Stimulated activated CD4-positive, alpha-beta T cell treated with anti-CD3 and anti-CD28 coated beads, Interleukin-2, amount 100 ng/mL, for 48 hours (primary cell): Measurements from ENCODE around the gene LAIR1.
"Not testable (repeated sequence)": the region's sequence is repeated elsewhere in the genome, so short reads cannot be mapped to it uniquely, and the experiment has no call there.

Experiments used
- DNase-seq, 2 donors: peaks; one replicate each; pipeline ENCODE4 v3.0.0-alpha.2; 2020

The LAIR1 gene

DNA sequence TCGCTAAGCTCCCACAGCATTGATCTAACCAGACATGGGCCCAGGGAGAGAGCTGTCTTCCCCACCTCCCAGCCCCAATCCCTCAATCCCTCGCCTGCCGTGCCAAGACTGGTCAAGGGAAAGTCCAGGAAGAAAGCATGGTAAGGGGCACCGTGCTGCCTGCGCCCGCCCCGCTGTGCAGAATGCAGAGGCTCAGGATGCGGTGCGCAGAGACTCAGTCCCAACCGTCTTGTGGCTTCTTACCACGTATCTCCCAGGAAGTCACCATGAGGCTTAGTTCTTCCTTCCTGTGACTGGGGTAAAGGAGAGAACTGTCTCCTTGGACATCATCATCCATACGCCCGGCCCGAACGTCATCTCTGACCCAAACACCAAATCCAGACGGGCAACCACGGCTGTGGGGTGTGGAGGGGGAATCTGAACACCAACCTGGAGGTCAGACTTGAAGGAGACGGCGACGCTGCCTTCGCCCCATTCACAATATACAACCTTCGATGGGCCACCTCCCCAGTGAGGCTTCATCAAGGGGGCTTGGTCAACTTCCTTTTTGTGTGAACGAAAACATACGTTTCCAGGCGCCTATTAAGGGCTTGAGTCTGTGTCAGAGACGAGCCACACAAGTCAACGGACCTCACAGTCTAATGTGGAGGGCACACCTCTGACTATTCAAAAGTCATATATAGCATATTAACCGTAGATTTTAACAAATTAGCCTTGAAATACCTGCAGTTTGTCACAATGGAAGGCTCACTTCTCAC is 10.6 kb upstream of the LAIR1 start:
- not testable (repeated sequence) for DNase-seq

GRCh38 chr19:54373781-54374631 is 9.3 kb upstream of the LAIR1 start:
- DNase-seq = no peak

GRCh38 chr19:54371453-54371852 is 6.7 kb upstream of the LAIR1 start:
- DNase-seq = not testable (repeated sequence)

DNA sequence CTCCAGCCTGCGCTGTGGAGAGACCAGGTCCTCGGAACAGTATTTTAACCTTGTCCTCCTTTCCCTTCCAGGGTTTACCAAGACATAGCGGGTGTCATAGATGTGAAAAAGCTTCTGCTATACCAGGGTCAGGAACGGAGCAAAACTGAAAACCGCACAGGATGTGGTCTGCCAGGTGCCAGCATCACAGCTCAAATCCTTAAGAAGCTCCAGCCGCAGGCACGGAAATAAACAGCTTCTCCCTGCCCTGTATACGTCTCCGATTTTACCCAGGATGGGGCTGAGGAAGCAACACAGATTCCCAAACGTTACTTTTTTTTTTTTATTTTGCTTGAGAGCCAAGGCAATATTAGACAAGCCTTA is 5.7 kb upstream of the LAIR1 start:
- not testable (repeated sequence) for DNase-seq

DNA sequence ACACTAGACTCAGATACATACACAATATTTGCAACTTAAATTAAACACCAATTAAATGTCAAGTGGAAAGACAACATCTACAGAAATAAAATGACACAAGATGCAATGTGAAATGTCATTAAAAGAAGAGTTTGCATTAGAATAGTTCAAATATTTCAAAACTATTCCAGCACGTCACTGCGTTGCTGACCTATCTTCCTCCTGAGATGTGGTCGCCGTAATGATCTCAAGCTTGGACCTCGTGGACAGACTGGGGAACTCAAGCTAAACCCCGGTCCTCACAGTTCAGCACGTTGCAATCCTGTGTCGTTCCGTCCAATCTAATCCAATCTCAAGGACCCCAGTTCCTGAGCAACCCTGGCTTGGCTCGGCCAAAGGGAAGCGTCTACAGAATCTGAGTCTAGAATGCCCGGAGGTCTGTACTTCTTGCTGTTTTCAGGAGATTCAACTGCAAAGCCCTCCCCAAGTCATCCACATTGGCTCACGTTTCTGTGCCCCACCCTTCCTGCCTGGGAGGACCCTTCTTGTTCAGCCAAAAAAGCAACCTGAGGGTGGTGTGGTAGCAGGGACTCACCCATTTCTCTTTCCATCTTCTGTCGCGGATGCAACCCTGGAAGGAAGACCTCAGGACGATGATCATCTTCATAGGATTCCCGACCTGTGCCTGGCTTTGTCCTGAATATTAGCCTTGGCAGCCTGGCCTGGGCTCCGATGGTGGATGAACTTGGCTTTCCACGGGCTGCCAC is 5.1 kb upstream of the LAIR1 start:
- DNase-seq = not testable (repeated sequence)

DNA sequence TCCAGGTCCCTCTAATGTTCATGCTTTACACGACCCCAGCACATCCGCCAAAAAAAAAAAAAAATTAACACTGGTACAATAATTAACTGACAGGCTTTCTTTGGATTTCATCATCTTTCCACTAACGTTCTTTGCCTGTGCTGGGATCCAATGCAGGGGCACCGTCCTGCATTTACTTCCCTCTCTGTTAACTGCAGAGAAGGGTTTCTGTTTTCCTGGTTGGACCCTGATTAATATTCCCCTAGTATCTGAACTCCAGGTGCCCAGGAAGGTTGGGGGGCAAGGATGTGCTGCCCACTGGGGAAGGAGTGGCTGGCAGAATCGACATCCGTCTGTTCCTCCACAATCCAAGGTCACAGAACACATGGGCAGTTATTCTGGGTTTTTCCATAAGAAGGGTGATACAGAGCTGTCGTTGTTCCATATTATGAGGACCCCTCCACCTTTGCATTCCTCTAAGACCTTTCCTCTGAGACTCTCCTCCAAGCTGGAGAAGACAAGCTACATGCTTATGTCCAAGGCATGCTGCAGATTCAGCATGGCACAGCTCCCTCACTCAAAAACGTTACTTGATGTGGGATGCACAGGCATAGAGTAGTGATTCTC is 4.5 kb upstream of the LAIR1 start:
- DNase-seq = no peak

- no peak for DNase-seq
Observed at GRCh38 chr19:54366811-54367210, 2.1 kb upstream of the LAIR1 start.

DNA sequence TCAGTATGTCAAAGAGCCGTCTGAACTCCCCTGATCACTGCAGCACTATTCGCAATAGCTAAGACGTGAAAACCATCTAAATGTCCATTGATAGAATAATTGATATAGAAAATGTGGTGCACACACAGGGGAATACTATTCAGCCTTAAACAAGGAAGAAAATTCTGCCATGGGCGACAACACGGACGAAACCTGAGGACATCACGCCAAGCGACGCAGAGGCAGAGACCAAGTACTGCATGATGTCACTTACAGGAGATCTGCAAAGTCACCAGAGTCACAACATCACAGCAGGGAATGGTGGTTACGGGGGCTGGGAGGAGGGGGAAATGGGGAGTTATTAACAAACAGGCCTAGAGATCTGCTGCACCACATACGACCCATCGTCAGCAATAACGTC is 1.1 kb upstream of the LAIR1 start:
- not testable (repeated sequence) for DNase-seq

GRCh38 chr19:54361680-54362422 is 2.9 kb downstream of the LAIR1 start:
- DNase-seq = not testable (repeated sequence)

GRCh38 chr19:54359149-54359820 is 5.4 kb downstream of the LAIR1 start:
- DNase-seq = peak; percentile 61 to 69

DNA sequence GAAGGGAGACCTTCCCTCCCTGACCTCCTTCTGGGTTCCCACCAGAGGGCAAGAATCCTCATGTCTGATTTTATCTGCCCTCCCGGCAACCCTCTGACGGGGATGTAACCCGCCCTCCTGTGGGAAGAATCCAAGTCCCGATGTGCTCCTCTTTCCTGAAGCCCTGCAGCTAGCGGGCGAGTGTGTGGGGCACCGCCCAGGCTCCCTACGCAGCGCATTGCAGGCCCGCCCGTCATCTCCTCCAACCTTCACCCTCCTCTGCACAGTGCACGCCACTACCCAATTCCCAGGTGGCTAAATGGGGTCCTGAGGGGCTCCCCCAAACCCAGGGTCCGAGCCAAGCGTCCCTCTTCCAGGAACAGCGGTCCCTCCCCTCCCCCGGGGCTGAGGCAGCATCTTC is 7.3 kb downstream of the LAIR1 start:
- DNase-seq = no peak

GRCh38 chr19:54356444-54357056 is 8.2 kb downstream of the LAIR1 start:
- DNase-seq = no peak

GRCh38 chr19:54355675-54356074 is 9.1 kb downstream of the LAIR1 start:
- DNase-seq = no peak

- no peak for DNase-seq
Observed at GRCh38 chr19:54354761-54355160, 10.0 kb downstream of the LAIR1 start.

GRCh38 chr19:54352546-54352945 is 12.2 kb downstream of the LAIR1 start:
- no peak for DNase-seq

DNA sequence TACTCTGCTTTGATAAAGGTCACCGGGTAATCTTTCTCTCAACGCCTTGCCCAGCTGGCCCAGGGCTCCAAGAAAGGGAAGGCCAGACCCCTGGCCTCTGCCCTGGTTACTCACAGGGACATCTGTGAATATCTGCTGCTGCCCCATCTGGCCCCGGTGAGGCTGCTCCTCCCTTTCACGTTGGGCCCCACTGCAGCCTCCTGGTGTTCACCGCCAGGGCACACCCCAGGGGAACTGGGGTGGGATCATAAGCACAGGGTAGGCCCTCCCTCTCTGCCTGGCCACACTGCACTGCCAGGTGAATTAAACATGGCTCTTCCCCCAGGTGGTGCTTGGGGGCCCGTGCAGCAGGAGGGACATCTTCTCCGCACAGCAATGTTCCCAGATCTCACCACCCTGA is 12.7 kb downstream of the LAIR1 start:
- no peak for DNase-seq

DNA sequence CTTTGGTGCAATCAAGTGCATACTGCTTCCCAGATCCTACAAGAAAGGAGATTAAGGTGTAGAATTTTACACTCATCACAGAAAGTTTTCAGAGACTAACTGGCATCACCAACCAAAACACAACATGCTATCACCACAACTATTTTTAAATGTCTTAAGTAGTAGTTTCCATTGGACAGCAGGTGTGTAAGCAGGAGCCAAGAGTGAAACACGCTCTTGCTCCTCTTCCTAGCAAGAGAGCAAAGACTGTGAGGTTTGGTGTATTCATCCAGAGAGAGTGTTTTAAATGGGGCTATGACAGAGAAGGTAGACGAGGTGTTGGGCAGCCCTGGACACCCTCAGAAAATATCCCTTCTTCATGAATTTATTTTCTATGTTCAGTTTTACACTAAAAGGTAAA is 13.3 kb downstream of the LAIR1 start:
- DNase-seq = no peak

DNA sequence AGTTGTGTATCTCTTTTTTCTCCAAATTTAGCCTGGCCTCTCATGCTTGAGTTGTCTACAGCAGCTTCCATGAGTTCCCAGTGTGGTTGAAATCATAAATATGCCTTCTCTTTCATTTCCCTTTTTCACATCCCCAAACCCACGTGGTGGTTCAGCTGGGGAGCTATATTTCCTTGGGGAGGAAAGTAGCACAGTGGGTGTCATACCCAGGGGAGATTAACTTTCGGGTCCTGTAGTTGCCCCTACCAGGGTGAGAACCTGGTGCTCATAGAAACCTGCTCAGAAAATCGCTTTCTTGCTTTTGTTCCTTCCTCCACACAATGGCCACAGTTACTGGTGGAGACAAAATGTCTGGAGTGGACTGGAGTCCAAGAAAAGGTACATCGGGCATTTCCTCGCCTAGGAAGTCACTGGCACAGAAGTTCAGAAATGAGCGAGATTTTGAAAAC is 18.8 kb downstream of the LAIR1 start:
- no peak for DNase-seq

GRCh38 chr19:54343868-54344267 is 20.9 kb downstream of the LAIR1 start:
- DNase-seq = no peak

DNA sequence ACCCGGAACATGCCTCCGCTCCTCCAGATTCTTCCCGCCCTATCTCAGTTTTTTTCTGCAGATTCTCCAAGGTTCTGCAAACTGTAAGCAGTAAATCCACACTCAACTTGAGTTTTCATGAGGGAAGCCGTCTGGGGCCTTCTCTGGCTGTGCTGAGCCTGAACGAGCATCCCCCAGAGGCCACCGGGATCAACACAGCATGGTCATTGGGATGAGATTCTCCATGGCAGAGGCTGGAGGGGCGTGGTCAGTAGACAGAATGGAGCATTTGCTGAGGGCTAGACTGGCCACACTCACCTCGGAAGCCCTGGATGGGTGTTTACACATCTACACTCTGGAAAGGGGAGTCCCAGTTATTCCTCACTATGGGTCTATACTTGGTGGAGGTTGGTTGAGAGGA is 23.4 kb downstream of the LAIR1 start:
- no peak for DNase-seq
